T-cell (primary cell): Measurements from ENCODE around the gene VAV2. TPM values are rescaled to one million over a fixed set of nuclear protein-coding genes. Genes with fewer than 3 reads are reported as not detected.

Source experiments
- ATAC-seq, 4 experiments: fragments of 200-7000 bp in 3 of 4; fragments of 150-1000 bp in 1 of 4; cut with Tn5 transposase; replicated peaks in 1 of 4; 1 replicate in 3 of 4; 2 replicates in 1 of 4; pipeline ENCODE4 v1.10.0; 2021; ENCODE audit warnings: moderate library complexity in 3 of 4, mild to moderate bottlenecking in 2 of 4, moderate number of reproducible peaks in 1 of 4
- CTCF ChIA-PET, 2 donors: fragments of 300-600 bp; sonication (Branson Sonifier 250); formaldehyde crosslinking; loops; one replicate each; lab custom pipeline; 2022; ENCODE audit warnings: antibody characterized with exemption in 2 of 2; lab: Charles Lee
- POLR2A ChIA-PET, 2 donors: fragments of 300-600 bp; sonication (Branson Sonifier 250); formaldehyde crosslinking; loops; one replicate each; lab custom pipeline; 2022; ENCODE audit warnings: antibody characterized with exemption in 2 of 2; lab: Charles Lee
- DNase-seq, 35 experiments: peaks; one replicate each; pipeline versions ENCODE4 v3.0.0 to v3.0.0-alpha.2; 2013 to 2023
- H3K27ac ChIP-seq: one replicate; pipeline ENCODE4 v1.5.1; 2013; ENCODE audit warnings: low read length
- H3K27me3 ChIP-seq, 2 experiments: replicated peaks in 1 of 2; 1 replicate in 1 of 2; 2 replicates in 1 of 2; pipeline versions ENCODE4 v1.6.1 to v1.7.0; 2013; ENCODE audit warnings: low read length in 1 of 2, mixed read lengths in 1 of 2; ENCODE audit not compliant: control insufficient read depth in 2 of 2, insufficient read depth in 2 of 2; ENCODE audit errors: extremely low read depth in 1 of 2
- H3K36me3 ChIP-seq, 2 donors: 1 replicate in 1 of 2; 2 replicates in 1 of 2; pipeline versions ENCODE4 v1.6.1 to v1.7.0; 2013; ENCODE audit warnings: low read length in 1 of 2; ENCODE audit not compliant: control insufficient read depth in 2 of 2, insufficient read depth in 1 of 2; ENCODE audit errors: extremely low read depth in 1 of 2
- H3K4me1 ChIP-seq, 2 experiments: 1 replicate in 1 of 2; 2 replicates in 1 of 2; pipeline versions ENCODE4 v1.6.1 to v1.7.0; 2013; ENCODE audit warnings: low read length in 2 of 2, mixed read lengths in 1 of 2; ENCODE audit not compliant: insufficient read depth in 2 of 2, control insufficient read depth in 1 of 2; ENCODE audit errors: extremely low read depth in 1 of 2
- H3K4me3 ChIP-seq, 2 donors: 1 replicate in 1 of 2; 2 replicates in 1 of 2; pipeline versions ENCODE4 v1.5.1 to v1.7.0; 2013; ENCODE audit warnings: mild to moderate bottlenecking in 2 of 2, low read length in 1 of 2, moderate library complexity in 1 of 2; ENCODE audit not compliant: control insufficient read depth in 1 of 2; ENCODE audit errors: extremely low read depth in 1 of 2
- H3K9me3 ChIP-seq: 2 replicates; pipeline ENCODE4 v1.7.0; 2013
- H3K27ac Mint-ChIP-seq, 2 donors: one replicate each; pipeline ENCODE4 v1.8.0; 2020 to 2021; ENCODE audit warnings: mild to moderate bottlenecking in 2 of 2, mixed read lengths in 2 of 2
- H3K27me3 Mint-ChIP-seq, 2 donors: one replicate each; pipeline ENCODE4 v1.8.0; 2021 to 2022; ENCODE audit warnings: mixed read lengths in 2 of 2
- H3K36me3 Mint-ChIP-seq: one replicate; pipeline ENCODE4 v1.8.0; 2021; ENCODE audit warnings: mixed read lengths
- H3K4me1 Mint-ChIP-seq, 3 donors: one replicate each; pipeline ENCODE4 v1.8.0; 2020 to 2022; ENCODE audit warnings: mixed read lengths in 3 of 3, mild to moderate bottlenecking in 1 of 3
- H3K4me3 Mint-ChIP-seq, 3 donors: one replicate each; pipeline ENCODE4 v1.8.0; 2020 to 2022; ENCODE audit warnings: mild to moderate bottlenecking in 3 of 3, mixed read lengths in 3 of 3, moderate library complexity in 3 of 3
- H3K9me3 Mint-ChIP-seq, 3 donors: one replicate each; pipeline ENCODE4 v1.8.0; 2020 to 2022; ENCODE audit warnings: mixed read lengths in 3 of 3
- WGBS: methylation state at CpG from one replicate; pipeline ENCODE4 v1.1.5; 2013; ENCODE audit warnings: missing lambda C conversion rate; ENCODE audit not compliant: insufficient coverage; 5-methylcytosine and 5-hydroxymethylcytosine counted together
- total RNA-seq, 35 experiments: library from RNA in 6 of 35; stranded (reverse) in 6 of 35; fragments of 120-200 nt in 1 of 35; gene quantifications; one replicate each; pipeline versions ENCODE4 v1.2.1 to v1.2.4 and lab custom pipeline; 2013 to 2026

Gene VAV2
- total RNA-seq, 5 donors from 2014 or later (not counting 1 experiment from before 2014, with no cell fraction given), result 1.2 to 7.5 (median 4.9) TPM

GRCh38 chr9:133894377-133895321 lies 97.5 kb downstream of the VAV2 start:
- Mint-ChIP-seq H3K9me3 (no peaks in the 10 kb centered on the region), H3K4me3 (no peak overlapping the region), H3K36me3 (no peaks in the 10 kb centered on the region), H3K4me1 (no peaks in the 10 kb centered on the region), H3K27ac (no peak overlapping the region), H3K27me3 (no peaks in the 10 kb centered on the region)
- H3K4me3 ChIP-seq, result no peak overlapping the region
- 92% methylated on average over 15 of the region's 24 CpGs for WGBS
- no peak overlapping the region for H3K27ac ChIP-seq
- no peaks in the 10 kb centered on the region for H3K27me3 ChIP-seq
- H3K36me3 ChIP-seq, result no peaks in the 10 kb centered on the region
- DNase-seq (no peak), ATAC-seq (no peak)
- ChIA-PET CTCF (no interaction called here), POLR2A (no interaction called here)
- no peaks in the 10 kb centered on the region for H3K4me1 ChIP-seq
- H3K9me3 ChIP-seq, result no peaks in the 10 kb centered on the region

- ATAC-seq (no peak), DNase-seq (no peak)
- H3K4me3 ChIP-seq, result no peak overlapping the region
- H3K9me3 ChIP-seq, result no peaks in the 10 kb centered on the region
- H3K36me3 ChIP-seq, result no peaks in the 10 kb centered on the region
- 94% methylated on average over 35 of the region's 40 CpGs for WGBS
- no peak overlapping the region for H3K27ac ChIP-seq
- Mint-ChIP-seq H3K9me3 (no peaks in the 10 kb centered on the region), H3K27ac (no peak overlapping the region), H3K36me3 (no peaks in the 10 kb centered on the region), H3K27me3 (no peaks in the 10 kb centered on the region), H3K4me1 (no peaks in the 10 kb centered on the region), H3K4me3 (no peak overlapping the region)
- POLR2A ChIA-PET, result no interaction called here
- H3K4me1 ChIP-seq, result no peaks in the 10 kb centered on the region
- H3K27me3 ChIP-seq, result no peaks in the 10 kb centered on the region
- CTCF ChIA-PET, result no interaction called here
Observed at GRCh38 chr9:133893191-133893994, 98.7 kb downstream of the VAV2 start.

GRCh38 chr9:133892193-133892920 lies 99.8 kb downstream of the VAV2 start:
- POLR2A ChIA-PET, result no interaction called here
- Mint-ChIP-seq H3K36me3 (no peaks in the 10 kb centered on the region), H3K27ac (no peak overlapping the region), H3K4me1 (no peaks in the 10 kb centered on the region), H3K27me3 (no peaks in the 10 kb centered on the region), H3K4me3 (no peak overlapping the region), H3K9me3 (no peaks in the 10 kb centered on the region)
- Histone ChIP-seq H3K4me1 (no peaks in the 10 kb centered on the region), H3K4me3 (no peak overlapping the region), H3K9me3 (no peaks in the 10 kb centered on the region), H3K36me3 (no peaks in the 10 kb centered on the region), H3K27me3 (no peaks in the 10 kb centered on the region), H3K27ac (no peak overlapping the region)
- WGBS, result 82% methylated on average over 10 of the region's 17 CpGs
- DNase-seq, result no peak
- no peak for ATAC-seq
- CTCF ChIA-PET, result no interaction called here

- Histone ChIP-seq H3K4me1 (no peaks in the 10 kb centered on the region), H3K9me3 (no peaks in the 10 kb centered on the region), H3K27ac (no peak overlapping the region), H3K4me3 (no peak overlapping the region), H3K36me3 (no peaks in the 10 kb centered on the region), H3K27me3 (no peaks in the 10 kb centered on the region)
- Mint-ChIP-seq H3K4me3 (no peak overlapping the region), H3K36me3 (no peaks in the 10 kb centered on the region), H3K9me3 (no peaks in the 10 kb centered on the region), H3K27ac (no peak overlapping the region), H3K27me3 (no peaks in the 10 kb centered on the region), H3K4me1 (no peaks in the 10 kb centered on the region)
- DNase-seq (no peak), ATAC-seq (no peak)
- 87% methylated on average over 6 of the region's 7 CpGs for WGBS
- CTCF ChIA-PET, result no interaction called here
- POLR2A ChIA-PET, result no interaction called here
Observed at GRCh38 chr9:133891741-133892140, 100.4 kb downstream of the VAV2 start.

- no peak for DNase-seq
- ChIA-PET CTCF (no interaction called here), POLR2A (no interaction called here)
- no peak overlapping the region for H3K27ac ChIP-seq
- Mint-ChIP-seq H3K9me3 (no peaks in the 10 kb centered on the region), H3K4me3 (no peak overlapping the region), H3K27ac (no peak overlapping the region), H3K4me1 (no peaks in the 10 kb centered on the region), H3K27me3 (no peaks in the 10 kb centered on the region), H3K36me3 (no peaks in the 10 kb centered on the region)
- no peaks in the 10 kb centered on the region for H3K4me1 ChIP-seq
- WGBS, result 78% methylated on average over 6 of the region's 8 CpGs
- no peaks in the 10 kb centered on the region for H3K36me3 ChIP-seq
- no peaks in the 10 kb centered on the region for H3K9me3 ChIP-seq
- no peaks in the 10 kb centered on the region for H3K27me3 ChIP-seq
- H3K4me3 ChIP-seq, result no peak overlapping the region
- ATAC-seq, result no peak
Observed at GRCh38 chr9:133890583-133890982, 101.5 kb downstream of the VAV2 start.

- Histone ChIP-seq H3K36me3 (no peaks in the 10 kb centered on the region), H3K4me1 (no peaks in the 10 kb centered on the region), H3K27ac (no peak overlapping the region), H3K9me3 (no peaks in the 10 kb centered on the region), H3K4me3 (no peak overlapping the region), H3K27me3 (no peaks in the 10 kb centered on the region)
- H3K4me1 Mint-ChIP-seq, result no peaks in the 10 kb centered on the region
- H3K27me3 Mint-ChIP-seq, result no peaks in the 10 kb centered on the region
- H3K27ac Mint-ChIP-seq, result no peak overlapping the region
- H3K4me3 Mint-ChIP-seq, result no peak overlapping the region
- ChIA-PET POLR2A (no interaction called here), CTCF (interaction anchor here in 1 of 2 donors (0.6 kb wide), 1 partner anchor 86 kb away, joined by 3 read pairs; no protein-coding TSS in a partner anchor)
- no peaks in the 10 kb centered on the region for H3K36me3 Mint-ChIP-seq
- no peaks in the 10 kb centered on the region for H3K9me3 Mint-ChIP-seq
- ATAC-seq (no peak), DNase-seq (no peak)
- 87% methylated on average over 21 of the region's 24 CpGs for WGBS
Observed at GRCh38 chr9:133889584-133890301, 102.4 kb downstream of the VAV2 start.
